Peyer's patch (tissue), 4 donors: ENCODE results near the gene HLTF.

Experiments used
- POLR2A ChIP-seq, 2 donors: fragments of 450-650 bp; IDR thresholded peaks; one replicate each; pipeline ENCODE4 v1.5.1; 2017; ENCODE audit warnings: antibody characterized with exemption in 2 of 2, mild to moderate bottlenecking in 2 of 2, moderate library complexity in 2 of 2
- TF ChIP-seq, protein P1 (sequence below), 6 experiments: fragments of 450-650 bp in 4 of 6; fragments of 200-600 bp in 2 of 6; sonication (generic) in 1 of 6; IDR thresholded peaks; one replicate each; pipeline ENCODE4 v1.5.1; 2017 to 2019; ENCODE audit warnings: antibody characterized with exemption in 6 of 6, mild to moderate bottlenecking in 3 of 6, moderate library complexity in 1 of 6

DNA sequence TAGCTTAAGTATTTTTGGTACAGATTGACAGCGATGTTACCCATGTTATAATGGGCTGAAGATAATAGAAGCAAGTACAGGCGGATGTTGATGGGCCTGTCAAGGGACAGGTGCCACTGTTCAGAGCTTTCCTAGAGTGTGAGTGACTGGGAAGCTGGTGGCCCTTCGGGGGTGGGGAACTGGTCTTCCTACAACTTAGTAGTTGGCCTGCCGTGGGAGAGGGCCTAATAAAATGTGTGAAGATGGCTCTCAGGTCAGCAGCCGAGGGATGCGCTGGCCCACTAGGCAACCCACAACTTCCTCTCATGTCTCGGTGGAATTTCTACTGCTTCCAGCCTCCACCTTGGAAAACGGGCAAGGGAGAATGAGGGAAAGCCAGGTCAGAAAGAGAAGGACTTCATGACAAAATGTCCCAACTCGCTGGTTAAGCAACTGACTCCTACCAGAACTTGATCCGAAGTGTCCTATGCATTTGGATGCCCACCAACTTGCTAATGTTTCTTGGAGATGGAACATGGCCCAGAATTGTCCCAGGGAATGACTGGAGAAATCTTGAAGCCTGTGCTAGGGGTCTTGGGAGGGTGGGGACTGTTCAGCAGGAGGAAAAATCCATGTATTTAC lies 93.6 kb downstream of the HLTF start:
- TF ChIP-seq, protein P1, sequence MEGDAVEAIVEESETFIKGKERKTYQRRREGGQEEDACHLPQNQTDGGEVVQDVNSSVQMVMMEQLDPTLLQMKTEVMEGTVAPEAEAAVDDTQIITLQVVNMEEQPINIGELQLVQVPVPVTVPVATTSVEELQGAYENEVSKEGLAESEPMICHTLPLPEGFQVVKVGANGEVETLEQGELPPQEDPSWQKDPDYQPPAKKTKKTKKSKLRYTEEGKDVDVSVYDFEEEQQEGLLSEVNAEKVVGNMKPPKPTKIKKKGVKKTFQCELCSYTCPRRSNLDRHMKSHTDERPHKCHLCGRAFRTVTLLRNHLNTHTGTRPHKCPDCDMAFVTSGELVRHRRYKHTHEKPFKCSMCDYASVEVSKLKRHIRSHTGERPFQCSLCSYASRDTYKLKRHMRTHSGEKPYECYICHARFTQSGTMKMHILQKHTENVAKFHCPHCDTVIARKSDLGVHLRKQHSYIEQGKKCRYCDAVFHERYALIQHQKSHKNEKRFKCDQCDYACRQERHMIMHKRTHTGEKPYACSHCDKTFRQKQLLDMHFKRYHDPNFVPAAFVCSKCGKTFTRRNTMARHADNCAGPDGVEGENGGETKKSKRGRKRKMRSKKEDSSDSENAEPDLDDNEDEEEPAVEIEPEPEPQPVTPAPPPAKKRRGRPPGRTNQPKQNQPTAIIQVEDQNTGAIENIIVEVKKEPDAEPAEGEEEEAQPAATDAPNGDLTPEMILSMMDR (IDR thresholded peaks at IDR 0.05), result no peak
- no peak for TF ChIP-seq POLR2A (IDR thresholded peaks at IDR 0.05)
